Astrocyte of the cerebellum (primary cell): ENCODE measurements around the gene PAN2.

Experiments used
- DNase-seq: peaks from one replicate; pipeline ENCODE4 v3.0.0-alpha.2; 2011; ENCODE audit warnings: low read depth
- H3K4me3 ChIP-seq: 2 replicates; pipeline ENCODE4 v1.5.1; 2011; ENCODE audit warnings: mild to moderate bottlenecking, low read depth, low read length, moderate library complexity
- CTCF ChIP-seq: IDR thresholded peaks from 2 replicates; pipeline ENCODE4 v1.5.1; 2012; ENCODE audit warnings: low read length, low read depth, moderate library complexity, mild to moderate bottlenecking; ENCODE audit errors: missing control alignments
- in situ Hi-C: cut with HindIII; loops from 2 replicates; pipeline ENCODE4 v1.10.0; 2017; ENCODE audit warnings: low sequenced_read_pairs

The PAN2 gene

GRCh38 chr12:56333679-56334489 is at the start of gene PAN2:
TSS of gene PAN2 (minus strand) at chr12:56334000. CDS start at chr12:56333094, 906 bp downstream.
- TF ChIP-seq CTCF: peak; percentile 75
- in situ Hi-C loops: no loop called here
- DNase-seq: peak; percentile 96
- H3K4me3 ChIP-seq: peak within 1 kb of the TSS; percentile 50

GRCh38 chr12:56382611-56383010 is 48.8 kb upstream of the PAN2 start:
- DNase-seq: no peak
- no peak overlapping the region for H3K4me3 ChIP-seq
- in situ Hi-C loops: no loop called here
- no peak for TF ChIP-seq CTCF

GRCh38 chr12:56377989-56378316 is 44.2 kb upstream of the PAN2 start:
- no peak for TF ChIP-seq CTCF
- no peak overlapping the region for H3K4me3 ChIP-seq
- in situ Hi-C loops: no loop called here
- no peak for DNase-seq

- no peak for DNase-seq
- no peak overlapping the region for H3K4me3 ChIP-seq
- in situ Hi-C loops: no loop called here
- no peak for TF ChIP-seq CTCF
Measured at GRCh38 chr12:56377310-56377988, 43.6 kb upstream of the PAN2 start.

GRCh38 chr12:56375598-56376434 is 42.0 kb upstream of the PAN2 start:
- TF ChIP-seq CTCF: no peak
- no peak overlapping the region for H3K4me3 ChIP-seq
- DNase-seq: no peak
- in situ Hi-C loops: no loop called here
